IMR-90 (cell line): ENCODE data around the gene LONP1.

Experiments
- CTCF ChIP-seq: conservative IDR thresholded peaks from 2 replicates; pipeline ENCODE4 v1.5.1; 2012; ENCODE audit warnings: mild to moderate bottlenecking, low read depth, low read length, improper control_type of control experiment
- POLR2A ChIP-seq: IDR thresholded peaks from 2 replicates; pipeline ENCODE4 v1.6.1; 2012; ENCODE audit warnings: mild to moderate bottlenecking, low read depth, low read length
- RAD21 ChIP-seq: IDR thresholded peaks from 2 replicates; pipeline ENCODE4 v1.6.1; 2012; ENCODE audit warnings: low read length, improper control_type of control experiment
- RCOR1 ChIP-seq: IDR thresholded peaks from 2 replicates; pipeline ENCODE4 v1.6.1; 2012; ENCODE audit warnings: mild to moderate bottlenecking, low read length, improper control_type of control experiment; ENCODE audit not compliant: insufficient replicate concordance
- RFX5 ChIP-seq: IDR thresholded peaks from 2 replicates; pipeline ENCODE4 v1.8.0; 2012; ENCODE audit warnings: low read depth, mild to moderate bottlenecking, low read length, moderate library complexity
- SMC3 ChIP-seq: fragments of 150-350 bp; IDR thresholded peaks from 2 replicates; pipeline ENCODE4 v1.6.1; 2016; ENCODE audit warnings: low read depth, mild to moderate bottlenecking, antibody characterized with exemption, low read length, moderate library complexity
- USF2 ChIP-seq: fragments of 150-350 bp; IDR thresholded peaks from 2 replicates; pipeline ENCODE4 v1.6.1; 2017; ENCODE audit warnings: mild to moderate bottlenecking, antibody characterized with exemption, low read length, low read depth

- TF ChIP-seq CTCF (no peak), POLR2A (no peak), USF2 (no peak), RAD21 (no peak), SMC3 (no peak), RFX5 (no peak), RCOR1 (no peak)
Measured at GRCh38 chr19:5691822-5692722, 27.9 kb downstream of the LONP1 start.
